HG02571 (cell line): ENCODE measurements around the gene VAV2.

Source experiments
- ATAC-seq: cut with Tn5 transposase; IDR thresholded peaks from one replicate; pipeline ENCODE4 v1.9.1; 2021; ENCODE audit warnings: mild to moderate bottlenecking, moderate library complexity; ENCODE audit not compliant: unreplicated experiment

VAV2 gene

GRCh38 chr9:133791069-133791468, 201.1 kb downstream of the VAV2 start:
- ATAC-seq: no peak

DNA sequence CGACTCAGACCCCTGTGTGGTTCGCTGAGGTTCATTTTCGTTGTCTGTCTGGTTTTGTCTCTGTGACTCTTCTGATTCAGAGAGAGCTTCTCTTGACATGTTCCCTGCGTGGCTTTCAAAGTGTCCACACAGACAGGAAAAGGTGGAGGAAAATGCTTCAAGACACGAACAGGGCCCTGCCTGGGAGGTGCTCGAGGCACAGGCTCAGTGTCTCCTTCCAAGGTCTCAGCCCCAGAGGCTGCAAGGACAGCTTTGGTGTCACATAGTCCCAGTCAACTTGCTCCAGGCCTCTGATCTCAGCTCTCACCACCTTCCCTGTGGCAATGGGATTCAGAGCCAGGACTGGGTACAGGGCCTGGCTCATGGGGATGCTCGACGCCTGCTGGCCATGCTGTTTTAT, 202.3 kb downstream of the VAV2 start:
- no peak for ATAC-seq

- no peak for ATAC-seq
These were observed 203.1 kb downstream of the VAV2 start for GRCh38 chr9:133788819-133789717.

DNA sequence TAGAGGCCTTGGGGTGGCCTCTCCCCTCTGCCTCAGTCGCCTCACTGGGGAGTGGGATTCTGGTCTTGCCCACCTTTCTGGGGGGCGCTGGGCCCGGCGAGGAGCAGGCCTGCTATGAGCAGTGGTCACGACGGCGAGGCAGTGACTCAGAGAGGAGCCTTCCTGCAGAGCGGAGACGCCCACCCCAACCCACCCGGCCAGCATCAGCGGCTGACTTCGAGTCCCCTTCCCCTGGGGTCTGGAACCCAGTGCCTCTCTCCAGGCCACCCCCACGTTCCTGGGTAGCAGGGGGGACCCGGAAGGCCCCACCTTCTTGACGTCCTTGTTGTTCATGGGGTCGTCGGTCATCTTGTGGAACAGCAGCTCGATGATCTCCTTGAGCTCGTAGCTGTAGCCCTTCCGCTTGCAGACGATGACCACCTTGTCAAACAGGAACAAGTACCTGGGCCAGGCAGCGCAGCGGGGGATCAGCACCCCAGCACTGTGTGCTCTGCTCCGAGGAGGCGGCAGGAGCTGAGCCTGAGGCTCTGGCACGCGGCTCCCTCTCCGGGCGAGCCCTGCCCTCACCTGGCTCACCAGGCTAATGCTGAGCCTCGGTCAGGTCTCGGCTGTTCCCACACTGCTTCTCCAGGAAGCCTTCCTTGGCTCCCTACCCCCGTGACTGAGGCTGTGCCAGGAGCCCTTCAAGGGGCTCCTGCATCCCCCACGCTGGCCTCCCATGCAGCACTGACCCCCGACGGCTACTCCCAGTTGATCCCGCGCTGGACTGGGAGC, 203.9 kb downstream of the VAV2 start:
- no peak for ATAC-seq

- ATAC-seq: no peak
These were observed 204.4 kb downstream of the VAV2 start for GRCh38 chr9:133787754-133788025.

GRCh38 chr9:133786907-133787753, 205.0 kb downstream of the VAV2 start:
- no peak for ATAC-seq

- no peak for ATAC-seq
These were observed 205.8 kb downstream of the VAV2 start for GRCh38 chr9:133786371-133786753.

DNA sequence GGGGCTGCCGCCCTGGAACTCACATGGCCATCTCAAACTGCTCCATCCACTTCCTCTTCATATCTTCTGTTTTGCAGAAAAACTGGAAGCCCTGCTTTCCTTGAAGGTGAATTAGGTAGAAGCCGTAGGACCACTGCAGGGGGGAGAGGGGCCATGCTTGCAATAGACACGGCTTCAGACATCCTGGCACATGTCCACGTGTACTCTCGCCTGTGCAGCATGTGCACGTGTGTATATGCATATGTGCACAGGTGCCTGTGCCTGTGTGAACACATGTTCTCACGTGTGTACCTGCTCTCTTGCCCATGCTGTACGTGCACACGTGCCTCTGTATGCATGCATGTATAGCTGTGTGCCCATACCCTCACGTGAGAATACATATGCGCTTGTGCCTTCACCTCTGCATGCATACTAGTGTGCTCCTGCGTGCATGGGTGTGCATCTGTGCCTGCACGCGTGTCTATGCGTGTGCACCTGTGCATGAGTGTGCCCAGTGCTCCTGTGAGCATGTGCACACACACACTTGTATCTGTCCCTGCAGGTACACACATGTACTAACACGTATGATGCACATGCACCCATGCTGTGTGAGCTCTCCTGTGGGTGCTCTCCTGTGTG, 206.3 kb downstream of the VAV2 start:
- no peak for ATAC-seq

- no peak for ATAC-seq
These were observed 207.2 kb downstream of the VAV2 start for GRCh38 chr9:133784731-133785561.

DNA sequence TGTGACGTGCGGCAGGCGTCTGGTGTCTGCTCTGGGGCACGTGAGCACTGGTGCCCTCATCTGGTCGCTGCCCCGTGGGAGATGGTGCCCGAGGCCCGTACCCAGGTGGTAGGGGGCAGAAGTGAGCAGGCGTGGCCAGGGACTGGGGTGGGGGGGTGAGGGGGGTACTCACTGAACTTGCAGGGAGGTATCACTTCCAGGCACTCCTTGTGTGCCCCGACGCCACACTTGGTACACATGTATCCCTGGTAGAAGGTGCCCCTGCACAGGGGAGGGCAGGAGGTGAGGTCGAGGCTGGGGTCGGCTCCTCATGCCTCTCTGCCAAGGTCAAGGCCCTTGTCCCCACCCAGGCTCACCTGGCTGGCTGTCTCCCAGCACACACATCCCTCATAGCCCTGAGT, 208.8 kb downstream of the VAV2 start:
- ATAC-seq: no peak

GRCh38 chr9:133782157-133783130, 209.7 kb downstream of the VAV2 start:
- no peak for ATAC-seq

- ATAC-seq: no peak
These were observed 210.3 kb downstream of the VAV2 start for GRCh38 chr9:133781828-133782135.

GRCh38 chr9:133780962-133781827, 210.9 kb downstream of the VAV2 start:
- ATAC-seq: no peak

DNA sequence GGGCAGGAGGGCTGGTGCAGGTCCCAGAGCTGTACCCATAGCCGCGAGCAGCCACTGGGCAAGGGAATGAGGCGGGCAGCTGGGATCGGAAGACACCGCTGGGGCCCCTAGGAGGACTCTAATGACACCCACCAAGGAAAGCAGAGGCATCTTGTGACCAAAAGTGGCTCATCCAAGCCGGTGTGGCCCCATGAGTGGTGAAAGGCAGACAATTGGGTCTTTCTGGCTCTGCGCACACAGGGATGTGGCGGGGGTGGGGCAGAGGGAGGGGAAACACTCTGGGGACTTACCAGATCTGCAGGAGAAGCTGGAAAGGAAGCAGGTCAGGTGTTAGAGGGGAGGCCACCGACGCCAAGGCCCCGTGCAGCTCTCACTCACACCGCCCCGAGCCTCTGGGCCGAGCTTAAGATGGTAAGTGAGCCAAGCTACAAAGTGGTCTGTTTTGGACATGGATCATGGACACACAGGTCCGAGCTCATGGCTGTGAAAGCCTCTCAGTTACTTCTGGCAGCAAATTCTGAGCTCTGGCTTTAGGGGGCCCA, 211.6 kb downstream of the VAV2 start:
- no peak for ATAC-seq

DNA sequence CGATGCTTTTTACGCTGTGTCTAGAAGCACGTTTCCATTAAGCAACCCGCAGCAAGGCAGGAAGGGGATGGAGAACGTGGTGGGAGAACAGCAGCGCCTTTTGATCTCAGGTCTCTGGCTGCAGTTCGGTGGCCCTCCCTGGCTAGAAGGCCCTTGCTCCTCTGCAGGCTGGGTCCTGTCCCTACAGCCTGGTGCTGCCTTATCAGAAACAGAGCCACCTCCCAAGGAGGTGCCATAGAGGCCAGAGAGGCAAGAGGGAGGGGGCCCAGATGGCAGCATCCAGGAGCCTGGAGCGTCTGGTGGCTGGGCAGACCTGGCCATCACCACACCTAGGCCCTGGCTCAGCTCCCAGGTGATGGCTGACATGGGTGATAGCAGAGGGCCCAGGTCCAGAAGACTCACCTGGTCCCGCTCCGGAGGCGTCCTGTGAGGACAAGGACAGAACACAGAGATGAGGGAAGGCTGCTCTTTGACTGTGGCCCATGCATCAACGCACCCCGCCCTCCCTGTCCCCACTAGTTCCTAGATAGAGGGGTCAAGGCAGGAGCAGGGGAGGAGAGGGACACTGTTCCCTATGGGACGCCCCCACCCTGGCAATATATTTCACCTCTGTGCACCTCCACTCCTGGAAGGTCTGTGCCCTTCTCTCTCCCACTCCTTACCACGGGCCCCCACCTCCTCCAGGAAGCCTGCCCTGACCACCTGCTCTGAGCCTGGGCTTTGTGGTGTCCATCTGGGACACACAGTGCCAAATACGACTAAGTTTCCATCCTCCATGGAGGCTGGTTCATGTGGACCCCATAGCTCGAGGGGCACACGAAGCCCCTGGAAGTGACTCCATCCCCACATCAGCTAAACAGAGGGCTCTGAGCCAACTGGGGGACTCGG, 212.4 kb downstream of the VAV2 start:
- ATAC-seq: no peak

DNA sequence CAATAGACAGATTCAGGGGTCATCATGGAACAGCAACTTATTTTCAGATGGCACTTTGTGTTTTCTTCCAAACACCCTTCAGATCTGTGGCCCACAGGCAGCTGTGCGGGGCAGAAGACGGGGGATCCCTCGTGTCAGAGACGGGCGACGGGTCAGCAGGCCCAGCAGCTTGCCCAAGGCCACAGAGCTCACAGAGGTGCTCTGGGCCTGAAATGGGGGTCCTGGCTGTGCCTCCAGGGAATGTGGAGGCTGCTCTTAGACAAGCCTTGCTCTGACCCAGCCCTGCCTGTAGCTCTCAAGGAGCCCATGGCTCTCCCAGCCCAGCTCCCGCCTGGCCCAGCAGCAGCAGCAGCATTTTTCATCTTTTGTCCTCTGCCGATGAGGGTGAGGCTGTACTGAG, 213.0 kb downstream of the VAV2 start:
- ATAC-seq: no peak
